ENCODE results near the gene BMP7. TPM values are rescaled to one million over a fixed set of nuclear protein-coding genes. Genes with fewer than 3 reads are reported as not detected.

BMP7 gene
- total and polyA plus RNA-seq, 9 of the 15 experiments (the other 6 are each of a cell fraction or from before 2014, with no cell fraction given) = 0.18 TPM; not detected in 8

- H3K79me2 ChIP-seq (ENCODE audit: control insufficient read depth, insufficient read depth, low read length) = no peaks in the 10 kb centered on the region
- no TSS peak for BruUV-seq (replicated peaks)
- FAIRE-seq (no peak), DNase-seq (ENCODE audit: extremely low read depth in 1 of 4, low spot score in 3 of 4) (no peak), ATAC-seq (no peak)
- no peak overlapping the region for H3K27ac ChIP-seq (ENCODE audit: extremely low read depth, low read depth, low read length)
- no peaks in the 10 kb centered on the region for H3K36me3 ChIP-seq (ENCODE audit: control insufficient read depth, insufficient read depth, low read length)
- H2AFZ ChIP-seq (ENCODE audit: low read depth, low read length) = no peak overlapping the region
- no peak for TF ChIP-seq ZNF253 (CRISPR knock-in tag; conservative IDR thresholded peaks at IDR 0.05)
- peak in 1 of 3 experiments; percentile 92; a peak in 2 of 6 replicates for TF ChIP-seq ZBTB11 (CRISPR knock-in tag; IDR thresholded peaks at IDR 0.05)
- TF ChIP-seq MITF (IDR thresholded peaks at IDR 0.05) = no peak
- no peaks in the 10 kb centered on the region for H3K9me3 ChIP-seq (replicated peaks; ENCODE audit: control insufficient read depth, insufficient read depth, low read depth, low read length)
- no peaks in the 10 kb centered on the region for H3K4me1 ChIP-seq (replicated peaks in 1 of 2; ENCODE audit: control insufficient read depth in 2 of 2, insufficient read depth in 2 of 2, low read length in 2 of 2)
- peaks cover 7% of the 10 kb centered on the region; the same call in 1 of the 2 replicates for H4K20me1 ChIP-seq (replicated peaks; ENCODE audit: control insufficient read depth, insufficient read depth, low read length)
- in situ Hi-C loops (cut with MboI) = no loop called here
- H3K27me3 ChIP-seq (ENCODE audit: control insufficient read depth in 2 of 2, insufficient read depth in 2 of 2, low read length in 2 of 2) = peaks cover 29 to 59% of the 10 kb centered on the region in 2 experiments; a peak in 4 of 5 replicates
- H3K4me2 ChIP-seq (ENCODE audit: insufficient read depth, low read length) = no peak overlapping the region
- H3K9ac ChIP-seq (ENCODE audit: insufficient read depth in 1 of 2, low read depth in 2 of 2, low read length in 2 of 2) = no peak overlapping the region
- ChIA-PET CTCF (ENCODE audit: low intra/inter-chr PET ratio) (no interaction called here), POLR2A (interaction anchor here (0.6 to 0.7 kb wide), 3 partner anchors 11 to 340 kb away, joined by 3 read pairs; no protein-coding TSS in a partner anchor)
- intact Hi-C loops (cut with micrococcal nuclease) = no loop called here
- peaks cover 2% of the 10 kb centered on the region for H3K9me1 ChIP-seq (ENCODE audit: control insufficient read depth, insufficient read depth, low read length)
- WGBS (ENCODE audit: insufficient coverage, low coverage, missing lambda C conversion rate) = 2% methylated on average over 13 of the region's 13 CpGs
- H3K4me3 ChIP-seq = no peak overlapping the region
Observed at GRCh38 chr20:57193094-57193493, 73.3 kb downstream of the BMP7 start.

Data from K562 (cell line).